Right lung (tissue), 5 donors: ENCODE results near the gene SNTB2. TPM values are rescaled to one million over a fixed set of nuclear protein-coding genes. Genes with fewer than 3 reads are reported as not detected.
"Not testable (repeated sequence)": the region's sequence is repeated elsewhere in the genome, so short reads cannot be mapped to it uniquely, and the experiment has no call there.

ENCODE experiments used
- DNase-seq, 2 donors: peaks; one replicate each; pipeline ENCODE4 v3.0.0-alpha.2; 2013
- polyA plus RNA-seq, 5 donors: library from polyadenylated mRNA; unstranded; fragments of 120-200 nt; gene quantifications; one replicate each; pipeline versions ENCODE4 v1.2.1 to v1.2.3, GENCODE V29; 2013; ENCODE audit warnings: inconsistent platforms in 1 of 5, low replicate concordance in 1 of 5; ENCODE audit not compliant: insufficient read length in 5 of 5, insufficient read depth in 1 of 5

The SNTB2 gene
- polyA plus RNA-seq, 5 donors = 17.0 to 25.5 (median 22.1) TPM

DNA sequence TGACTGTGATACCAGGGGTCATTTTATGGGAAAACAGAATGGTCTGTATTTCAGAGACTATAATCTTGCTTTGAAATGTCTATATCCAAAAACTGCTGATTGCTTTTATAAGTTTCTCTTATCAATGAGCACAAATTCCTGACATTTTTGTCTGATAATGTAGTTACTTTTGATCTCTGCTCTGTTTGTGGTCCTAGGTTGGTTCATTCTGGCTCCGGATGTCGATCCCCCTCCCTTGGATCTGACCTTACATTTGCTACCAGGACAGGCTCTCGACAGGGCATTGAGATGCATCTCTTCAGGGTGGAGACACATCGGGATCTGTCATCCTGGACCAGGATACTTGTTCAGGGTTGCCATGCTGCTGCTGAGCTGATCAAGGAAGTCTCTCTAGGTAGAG lies 96.9 kb downstream of the SNTB2 start:
- DNase-seq = no peak

DNA sequence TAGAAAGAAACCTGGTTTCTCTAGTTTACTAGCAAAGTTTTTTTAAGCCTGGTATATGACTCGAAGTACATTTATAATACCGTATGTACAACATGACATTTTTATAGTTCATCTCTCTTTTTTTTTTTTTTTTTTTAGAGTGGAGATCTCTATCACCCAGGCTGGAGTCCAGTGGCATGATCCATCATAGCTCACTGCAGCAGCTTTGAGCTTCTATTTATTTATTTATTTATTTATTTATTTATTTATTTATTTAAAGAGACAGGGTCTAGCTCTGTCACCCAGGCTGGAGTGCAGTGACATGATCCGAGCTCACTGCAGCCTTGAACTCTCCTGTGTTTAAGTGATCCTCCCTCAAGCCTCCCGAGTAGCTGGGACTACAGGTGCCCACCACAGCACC lies 98.3 kb downstream of the SNTB2 start:
- no peak for DNase-seq

DNA sequence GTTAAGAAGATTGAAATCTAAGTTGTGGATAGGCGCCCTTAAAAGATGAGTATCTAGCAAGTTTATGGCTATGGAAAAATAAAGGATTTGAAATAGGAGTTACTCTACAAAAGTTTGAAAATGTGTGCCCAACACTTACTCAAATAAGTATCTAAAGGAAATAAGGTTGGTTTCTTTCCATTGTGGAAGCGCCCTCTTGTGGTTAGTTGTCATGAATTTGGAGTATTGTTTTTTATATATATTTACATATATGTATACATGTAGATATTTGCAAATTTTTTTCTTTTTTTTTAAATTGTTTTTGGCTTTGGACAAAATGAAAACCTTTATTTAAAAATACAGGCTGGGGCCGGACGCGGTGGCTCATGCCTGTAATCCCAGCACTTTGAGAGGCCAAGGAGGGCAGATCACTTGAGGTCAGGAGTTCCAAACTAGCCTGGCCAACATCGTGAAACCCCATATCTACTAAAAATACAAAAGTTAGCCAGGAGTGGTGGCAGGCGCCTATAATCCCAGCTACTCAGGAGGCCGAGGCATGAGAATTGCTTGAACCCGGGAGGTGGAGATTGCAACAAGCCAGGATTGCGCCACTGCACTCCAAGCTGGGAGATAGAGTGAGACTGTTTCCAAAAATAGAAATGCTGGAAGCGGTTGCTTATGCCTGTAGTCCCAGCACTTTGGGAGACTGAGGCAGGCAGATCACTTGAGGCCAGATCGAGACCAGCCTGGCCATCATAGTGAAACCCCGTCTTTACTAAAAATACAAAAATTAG lies 100.2 kb downstream of the SNTB2 start:
- DNase-seq = peak; percentile 65 to 67

GRCh38 chr16:69291657-69292056 lies 104.7 kb downstream of the SNTB2 start:
- DNase-seq = not testable (repeated sequence)

GRCh38 chr16:69293401-69293800 lies 106.4 kb downstream of the SNTB2 start:
- DNase-seq = no peak

- DNase-seq = no peak
These were observed 107.1 kb downstream of the SNTB2 start for GRCh38 chr16:69294051-69294450.

DNA sequence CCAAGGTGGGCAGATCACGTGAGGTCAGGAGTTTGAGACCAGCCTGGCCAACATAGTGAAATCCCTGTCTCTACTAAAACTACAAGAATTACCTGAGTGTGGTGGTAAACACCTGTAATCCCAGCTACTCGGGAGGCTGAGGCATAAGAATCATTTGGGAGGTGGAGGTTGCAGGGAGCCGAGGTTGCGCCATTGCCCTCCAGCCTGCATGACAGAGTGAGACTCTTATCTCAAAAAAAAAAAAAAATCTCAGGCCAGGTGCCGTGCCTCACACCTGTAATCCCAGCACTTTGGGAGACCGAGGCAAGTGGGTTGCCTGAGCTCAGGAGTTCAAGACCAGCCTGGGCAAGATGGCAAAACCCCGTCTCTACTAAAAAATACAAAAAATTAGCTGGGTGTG lies 109.8 kb downstream of the SNTB2 start:
- DNase-seq = not testable (repeated sequence)

GRCh38 chr16:69298261-69298660 lies 111.3 kb downstream of the SNTB2 start:
- no peak for DNase-seq

DNA sequence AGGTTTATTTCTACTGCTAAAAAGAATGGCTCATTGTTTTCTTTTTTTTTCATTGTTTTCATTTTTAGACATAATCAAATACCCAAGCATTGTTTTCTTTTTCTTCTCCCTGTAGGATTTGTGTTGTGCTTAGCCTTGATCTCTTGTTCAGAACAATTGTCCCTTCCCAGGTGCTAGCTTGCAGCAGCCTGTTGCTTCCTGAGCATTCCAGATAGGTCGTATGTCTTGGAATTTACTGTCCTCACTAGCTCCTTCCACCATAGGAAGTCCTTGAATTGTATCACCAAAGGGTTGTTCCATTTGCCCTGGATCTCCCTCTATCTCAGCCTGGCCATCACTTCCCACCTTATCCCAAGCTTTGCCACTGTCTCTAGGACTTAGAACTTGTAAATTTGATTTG lies 114.2 kb downstream of the SNTB2 start:
- DNase-seq = no peak

DNA sequence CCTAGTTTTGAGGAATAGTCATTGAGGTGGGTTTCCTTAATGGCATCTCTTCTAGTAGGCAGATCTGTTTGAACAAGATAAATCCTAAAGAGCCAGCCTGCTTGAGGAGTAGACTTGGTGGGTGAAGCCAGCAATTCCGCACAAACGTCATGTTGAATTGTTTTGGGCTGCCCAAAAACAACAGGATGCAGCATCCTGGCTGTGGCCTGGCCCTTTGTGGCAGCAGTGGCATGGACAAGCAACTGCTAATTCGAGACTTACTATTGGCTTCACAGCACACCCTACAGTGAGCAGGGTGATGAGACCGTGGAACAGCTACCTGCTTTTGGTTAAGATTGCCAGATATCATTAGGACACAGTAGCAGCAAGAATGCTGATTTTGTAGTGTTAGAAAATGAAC lies 114.9 kb downstream of the SNTB2 start:
- DNase-seq = no peak

DNA sequence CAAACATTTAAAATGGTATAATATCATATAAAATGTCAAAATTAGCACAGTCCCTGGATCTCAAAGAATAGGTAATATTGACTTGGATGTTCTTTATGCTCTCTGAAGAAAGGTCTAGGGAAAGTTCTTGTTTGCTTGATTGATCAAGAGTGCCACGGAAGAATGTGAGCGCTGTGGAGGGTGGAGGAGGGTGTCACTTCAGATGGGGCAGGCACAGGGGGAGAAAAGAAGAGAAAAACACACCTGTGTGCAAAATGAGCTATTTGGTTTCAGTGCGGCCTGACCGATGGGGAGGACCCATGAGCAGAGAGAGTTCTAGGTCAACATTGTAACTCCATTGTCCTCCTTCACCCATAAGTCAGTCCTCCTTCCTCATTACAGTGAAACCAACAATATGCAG lies 115.3 kb downstream of the SNTB2 start:
- no peak for DNase-seq

GRCh38 chr16:69306031-69306430 lies 119.1 kb downstream of the SNTB2 start:
- no peak for DNase-seq

GRCh38 chr16:69307091-69307490 lies 120.1 kb downstream of the SNTB2 start:
- DNase-seq = no peak

DNA sequence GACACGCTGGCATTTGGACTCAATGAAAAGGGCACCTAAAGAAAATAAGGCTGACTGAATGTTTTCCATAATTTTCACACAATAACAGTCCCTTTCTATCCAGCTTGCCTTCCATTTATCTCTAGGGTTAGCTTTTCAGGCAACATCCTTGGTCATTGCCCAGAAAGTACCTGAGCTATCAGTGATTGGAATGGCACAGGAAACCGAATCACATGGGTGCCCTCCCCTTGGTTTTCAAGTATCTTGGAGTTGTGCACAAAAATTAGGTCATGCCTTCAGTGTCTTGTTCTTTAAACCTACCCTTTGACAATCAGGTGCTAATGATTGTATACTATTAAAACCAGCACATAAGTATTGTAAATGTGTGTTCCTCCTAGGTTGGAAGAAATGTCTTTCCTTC lies 120.9 kb downstream of the SNTB2 start:
- no peak for DNase-seq

GRCh38 chr16:69309316-69309715 lies 122.4 kb downstream of the SNTB2 start:
- no peak for DNase-seq

DNA sequence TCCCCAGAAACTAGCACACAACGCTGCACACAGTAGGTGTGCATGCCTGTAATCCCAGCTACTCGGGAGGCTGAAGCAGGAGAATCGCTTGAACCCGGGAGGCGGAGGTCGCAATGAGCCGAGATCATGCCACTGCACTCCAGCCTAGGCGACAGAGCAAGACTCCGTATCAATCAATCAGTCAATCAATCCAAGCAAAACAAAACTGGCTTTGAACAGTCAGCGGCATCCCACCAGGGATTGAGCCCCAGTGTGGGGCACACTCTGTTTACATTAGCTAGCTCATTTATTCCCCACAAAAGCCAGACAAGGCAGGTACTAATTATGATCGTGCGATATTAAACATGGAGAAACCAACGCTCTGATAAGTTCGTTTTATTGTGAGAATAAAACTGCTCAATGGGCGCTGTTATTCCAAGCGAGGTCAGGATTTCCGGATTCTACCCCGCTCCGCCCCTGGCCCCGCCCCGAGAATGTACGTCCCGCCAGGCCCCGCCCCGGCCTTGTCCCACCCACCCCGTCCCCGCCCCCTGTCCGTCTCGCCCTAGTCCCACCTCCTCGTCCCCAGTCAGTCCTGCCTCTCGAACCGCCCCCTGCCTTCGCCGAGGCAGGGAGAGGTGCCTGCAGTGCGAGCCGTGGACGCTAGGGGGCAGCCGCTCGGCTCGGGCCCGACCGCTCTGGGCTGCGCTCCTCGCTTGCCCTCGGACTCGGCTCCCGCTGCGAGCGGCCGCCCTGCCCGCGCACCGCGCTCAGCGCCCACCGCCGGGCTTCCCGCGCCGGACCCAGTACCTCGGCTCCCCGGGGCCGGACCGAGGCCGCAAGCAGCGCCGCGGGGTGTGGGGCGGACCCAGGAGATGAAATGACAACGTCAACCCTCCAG lies 123.9 kb downstream of the SNTB2 start, which contains the start of gene VPS4A:
VPS4A (plus strand) TSS at position 698 of the 880 bp plus-strand sequence; CDS start at position 860, 162 bp downstream.
- peak; percentile 96 to 97 for DNase-seq

GRCh38 chr16:69311533-69312387 lies 124.8 kb downstream of the SNTB2 start:
- no peak for DNase-seq

GRCh38 chr16:69313469-69313868 lies 126.5 kb downstream of the SNTB2 start:
- no peak for DNase-seq

DNA sequence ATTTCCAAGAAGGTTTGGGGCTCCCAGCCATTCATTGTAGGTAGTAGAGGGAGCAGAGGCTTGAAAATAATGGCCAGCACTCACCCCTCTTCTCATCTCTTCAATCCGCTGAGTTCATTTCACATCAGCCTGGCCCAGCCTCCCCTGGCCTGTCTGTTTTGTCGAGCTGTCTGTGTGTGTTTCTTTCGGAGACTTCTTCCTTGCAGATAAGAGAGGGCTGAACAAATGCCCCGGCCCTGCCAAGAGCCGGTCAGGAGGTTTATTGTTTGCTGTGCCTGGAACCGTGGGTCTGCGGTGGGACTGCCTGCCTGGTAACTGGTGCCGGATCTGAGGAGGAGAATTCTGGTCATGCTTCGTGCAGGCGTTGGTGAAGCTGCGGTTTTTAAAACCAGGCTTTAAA lies 127.6 kb downstream of the SNTB2 start:
- no peak for DNase-seq

- no peak for DNase-seq
These were observed 128.7 kb downstream of the SNTB2 start for GRCh38 chr16:69315486-69316311.

- no peak for DNase-seq
These were observed 129.7 kb downstream of the SNTB2 start for GRCh38 chr16:69316595-69317034.
